NCI-H2171 treated with DMSO at 0.1 percent for 48 hours (cell line): Measurements from ENCODE around the gene GARIN5A.
"Not testable (repeated sequence)": the region's sequence is repeated elsewhere in the genome, so short reads cannot be mapped to it uniquely, and the experiment has no call there.

ENCODE experiments used
- DNase-seq: peaks from one replicate; lab custom pipeline; 2025; lab: John Stamatoyannopoulos, UW

The GARIN5A gene

DNA sequence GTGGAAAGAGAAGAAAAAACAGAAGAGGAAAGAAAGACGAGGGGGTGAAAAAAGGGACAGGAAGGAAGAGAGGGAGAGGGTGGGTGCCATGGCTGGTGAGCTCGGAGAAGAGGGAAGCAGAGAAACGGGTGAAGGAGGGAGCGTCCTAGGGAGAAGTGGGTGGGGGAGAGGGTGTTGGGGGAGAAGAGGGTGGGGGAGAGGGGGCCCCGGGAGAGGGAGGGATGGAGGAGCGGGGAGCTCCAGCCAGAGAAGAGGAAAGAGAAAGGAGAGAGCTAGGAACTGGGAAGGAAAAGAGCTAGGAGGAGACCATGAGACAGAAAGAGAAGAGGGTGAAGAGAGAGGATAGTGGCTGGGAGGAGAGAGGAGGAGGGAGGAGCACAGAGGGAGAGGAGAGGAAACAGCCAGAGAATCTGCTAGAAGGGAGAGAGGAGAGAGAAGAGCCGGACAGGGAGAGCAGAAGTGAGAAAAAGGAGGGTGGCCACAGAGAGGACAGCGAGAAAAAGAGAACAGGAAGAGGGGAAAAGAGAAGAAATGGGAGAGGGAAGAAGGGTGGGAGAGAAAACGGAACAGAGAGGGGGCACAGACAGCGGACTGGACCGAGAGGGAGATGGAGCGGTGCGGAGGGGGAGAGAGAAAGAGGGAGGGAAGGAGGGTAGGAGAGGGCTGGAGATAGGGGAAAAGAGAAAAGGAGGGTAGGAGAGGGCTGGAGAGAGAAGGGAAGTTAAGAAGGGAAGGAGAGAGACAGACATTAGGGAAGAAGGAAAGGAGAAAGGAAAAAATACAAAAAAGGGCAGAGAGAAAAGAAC lies 11.9 kb upstream of the GARIN5A start:
- no peak for DNase-seq

DNA sequence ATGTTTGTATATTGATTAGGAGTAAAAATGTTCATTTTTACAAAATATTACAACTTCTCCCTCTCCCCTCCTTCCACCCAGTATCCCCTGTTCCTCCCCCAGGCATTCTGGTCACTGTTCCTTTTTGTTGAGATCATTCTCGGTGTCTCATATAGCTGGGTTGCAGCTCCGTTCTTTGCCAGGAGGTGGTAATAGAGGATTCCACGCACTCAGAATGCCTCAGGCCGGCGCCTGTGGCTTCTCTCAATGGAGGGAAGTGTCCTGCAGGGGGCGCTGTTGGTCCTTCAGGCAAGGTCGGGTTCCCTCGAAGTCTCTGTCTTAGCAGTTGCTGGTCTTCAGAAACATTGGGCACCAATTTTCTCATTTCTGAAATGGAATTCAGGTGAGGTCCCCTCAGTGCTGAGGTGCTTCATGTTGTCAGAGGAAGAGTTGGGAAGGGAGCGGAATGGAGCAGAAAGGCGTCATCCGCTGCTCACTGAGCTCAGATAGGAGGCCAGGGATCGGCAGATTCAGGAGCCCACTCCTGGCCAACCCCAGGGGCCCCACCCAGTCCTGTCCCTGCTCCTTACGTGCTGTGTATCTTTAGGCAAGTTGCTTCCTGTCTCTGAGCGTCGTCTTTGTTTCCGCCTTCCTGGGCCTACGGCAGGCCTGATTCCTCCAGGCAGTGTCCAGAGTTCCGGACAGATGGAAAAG lies 10.3 kb upstream of the GARIN5A start:
- peak; percentile 59 for DNase-seq

DNA sequence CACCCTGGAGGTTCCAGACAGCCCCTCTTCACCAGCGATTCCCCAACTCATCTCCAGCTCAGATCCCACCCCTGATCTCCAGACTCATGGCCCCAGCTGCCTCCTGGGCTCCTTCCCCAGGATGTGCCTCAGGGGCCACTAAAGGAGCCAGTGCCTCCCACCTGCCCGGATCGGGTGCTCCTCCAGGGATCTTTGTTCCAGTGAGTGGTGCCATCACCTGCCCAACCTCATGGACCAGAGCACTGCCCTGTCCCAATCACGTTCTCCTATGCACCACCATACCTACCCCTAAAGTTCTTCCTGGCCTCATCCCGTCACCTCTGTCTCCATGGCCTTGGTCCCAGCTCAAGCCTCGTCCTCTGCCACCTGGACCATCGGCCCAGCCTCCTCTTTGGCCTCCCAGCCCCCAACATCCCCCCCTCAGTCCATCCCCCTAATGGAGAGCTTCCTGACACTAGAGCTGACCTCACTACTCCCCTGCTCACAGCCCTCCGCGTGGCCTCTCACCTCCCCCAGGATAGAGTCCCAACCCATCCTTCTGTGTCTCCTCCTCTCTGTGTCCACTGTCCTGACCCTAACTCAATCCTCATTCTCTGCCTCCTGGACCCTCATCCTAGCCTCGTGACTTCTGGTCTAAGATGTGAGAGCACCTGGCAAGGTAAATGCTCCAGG lies 8.8 kb upstream of the GARIN5A start:
- no peak for DNase-seq

DNA sequence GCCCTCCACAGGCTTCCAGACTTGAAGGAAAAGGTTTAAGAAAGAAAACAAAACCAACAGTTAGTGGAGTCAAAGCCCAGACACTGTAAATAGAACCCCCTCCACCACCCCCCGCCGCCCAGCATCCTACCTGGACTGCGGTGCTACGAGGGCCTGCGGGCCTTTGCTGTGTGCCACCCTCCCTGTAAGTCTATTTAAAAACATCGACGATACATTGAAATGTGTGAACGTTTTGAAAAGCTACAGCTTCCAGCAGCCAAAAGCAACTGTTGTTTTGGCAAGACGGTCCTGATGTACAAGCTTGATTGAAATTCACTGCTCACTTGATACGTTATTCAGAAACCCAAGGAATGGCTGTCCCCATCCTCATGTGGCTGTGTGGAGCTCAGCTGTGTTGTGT lies 6.3 kb upstream of the GARIN5A start:
- DNase-seq = no peak

DNA sequence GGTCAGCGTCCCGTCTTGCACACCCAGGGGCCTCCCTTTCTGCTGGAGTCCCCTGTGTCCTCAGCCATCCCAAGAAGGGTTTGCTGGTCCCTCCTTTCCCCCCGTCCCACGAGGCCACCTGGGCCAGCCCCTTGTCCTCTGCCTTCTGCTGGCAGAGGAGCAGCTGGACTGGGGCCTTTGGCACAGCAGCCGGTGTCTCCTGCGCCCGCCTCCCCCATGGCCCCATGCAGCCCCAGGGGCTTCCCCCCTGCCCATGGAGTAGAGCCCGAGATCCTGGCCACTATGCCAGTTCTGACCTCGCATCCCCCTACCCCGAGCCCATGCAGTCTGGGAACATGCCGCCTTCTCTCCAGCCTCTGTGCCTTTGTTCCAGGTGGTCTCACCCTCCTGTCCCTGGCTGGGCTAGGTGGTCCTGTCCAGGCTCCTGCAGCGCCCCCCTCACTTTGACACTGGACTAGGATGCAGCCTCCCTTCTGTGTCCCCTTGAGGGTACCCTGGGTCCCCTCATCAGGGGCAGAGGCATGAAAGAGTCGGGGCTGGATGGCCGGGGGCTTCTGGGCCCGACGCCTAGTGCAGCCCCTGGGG lies 5.7 kb upstream of the GARIN5A start:
- DNase-seq = no peak

DNA sequence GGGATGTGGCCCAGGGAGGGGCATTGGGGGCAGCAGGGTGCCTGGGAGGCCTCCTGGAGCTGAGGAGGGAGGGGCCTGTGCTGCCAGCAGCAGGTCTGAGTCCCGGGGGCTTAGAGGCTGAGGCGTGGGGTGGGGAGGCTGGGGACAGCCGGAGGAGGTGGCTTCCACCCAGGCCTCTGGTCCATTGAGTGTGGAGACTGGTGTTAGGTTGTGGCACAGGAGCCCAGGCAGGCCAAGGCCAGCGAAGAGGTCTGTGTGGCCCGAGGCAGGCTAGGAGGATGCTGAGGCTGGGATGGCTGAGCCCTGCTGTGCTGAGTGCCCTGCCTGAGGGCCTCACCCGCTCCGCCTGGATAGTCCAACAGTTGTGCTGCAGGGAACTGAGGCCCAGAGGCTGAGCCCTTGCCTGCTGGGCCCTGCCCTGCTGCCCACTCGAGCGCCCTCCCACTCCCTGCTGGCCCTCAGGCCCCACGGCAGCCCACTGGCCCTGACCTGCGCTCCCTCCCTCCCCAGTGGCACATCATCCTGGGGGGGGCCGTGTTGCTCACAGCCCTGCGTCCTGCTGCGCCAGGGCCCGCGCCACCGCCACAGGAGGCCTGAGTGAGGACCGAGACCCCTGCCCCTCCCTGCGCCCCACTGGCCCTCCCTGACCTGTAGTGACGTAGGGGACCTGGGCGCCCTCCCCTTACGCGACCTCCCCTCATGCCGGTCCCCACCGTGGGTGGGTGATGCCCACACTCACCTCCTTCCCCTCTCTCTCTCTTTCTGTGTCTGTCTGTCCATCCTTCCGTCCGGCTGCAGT lies 4.9 kb upstream of the GARIN5A start:
- DNase-seq = no peak

DNA sequence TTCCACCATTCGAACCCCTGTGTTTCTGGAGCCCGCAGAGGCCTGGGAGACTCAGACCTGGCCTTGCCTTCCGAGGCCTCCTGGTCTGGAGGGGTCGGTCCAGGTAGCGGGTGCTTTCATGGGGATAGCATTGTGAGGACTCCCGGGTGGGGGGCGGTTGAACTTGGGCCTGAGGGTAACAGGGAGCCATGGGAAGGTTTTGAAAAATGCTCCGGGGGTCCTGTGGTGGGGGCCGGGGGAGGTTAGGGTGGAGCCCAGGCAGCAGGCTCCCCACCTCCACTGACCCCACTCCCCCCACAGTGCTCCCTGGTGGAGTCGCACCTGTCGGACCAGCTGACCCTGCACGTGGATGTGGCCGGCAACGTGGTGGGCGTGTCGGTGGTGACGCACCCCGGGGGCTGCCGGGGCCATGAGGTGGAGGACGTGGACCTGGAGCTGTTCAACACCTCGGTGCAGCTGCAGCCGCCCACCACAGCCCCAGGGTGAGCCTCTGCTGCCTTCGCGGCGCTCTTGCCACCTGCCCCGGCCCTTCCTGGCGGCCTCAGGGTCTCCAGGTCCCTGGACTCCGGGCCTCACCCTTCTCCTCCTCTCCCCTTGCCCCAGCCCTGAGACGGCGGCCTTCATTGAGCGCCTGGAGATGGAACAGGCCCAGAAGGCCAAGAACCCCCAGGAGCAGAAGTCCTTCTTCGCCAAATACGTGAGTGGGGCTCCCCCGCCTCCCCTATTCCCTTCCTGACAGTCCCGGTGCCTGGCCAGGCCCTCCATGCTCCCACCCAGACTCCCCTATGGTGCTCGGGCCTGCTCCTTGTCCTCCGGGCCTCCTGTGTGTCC lies 3.8 kb upstream of the GARIN5A start:
- no peak for DNase-seq

DNA sequence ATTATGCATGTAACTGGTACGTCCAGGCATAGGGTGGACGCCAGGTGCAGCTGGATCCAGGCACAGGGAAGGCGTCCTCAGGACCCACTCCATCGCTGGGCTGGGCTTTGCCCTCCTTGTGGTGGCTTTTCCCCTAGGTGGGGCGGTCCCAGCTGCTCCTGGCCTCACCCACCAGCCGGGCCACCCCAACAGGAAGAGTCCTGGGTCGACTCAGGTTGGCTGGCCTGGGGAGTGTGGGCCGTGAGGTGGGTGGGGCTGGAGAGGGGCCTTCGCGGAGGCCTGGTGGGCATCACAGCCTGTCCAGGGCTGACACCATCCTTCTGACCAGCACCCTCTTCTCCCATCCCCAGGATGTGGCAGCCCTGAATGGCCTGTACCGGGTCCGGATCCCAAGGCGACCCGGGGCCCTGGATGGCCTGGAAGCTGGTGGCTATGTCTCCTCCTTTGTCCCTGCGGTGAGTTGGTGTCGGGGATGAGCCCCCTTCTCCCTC lies 3.2 kb upstream of the GARIN5A start:
- no peak for DNase-seq

DNA sequence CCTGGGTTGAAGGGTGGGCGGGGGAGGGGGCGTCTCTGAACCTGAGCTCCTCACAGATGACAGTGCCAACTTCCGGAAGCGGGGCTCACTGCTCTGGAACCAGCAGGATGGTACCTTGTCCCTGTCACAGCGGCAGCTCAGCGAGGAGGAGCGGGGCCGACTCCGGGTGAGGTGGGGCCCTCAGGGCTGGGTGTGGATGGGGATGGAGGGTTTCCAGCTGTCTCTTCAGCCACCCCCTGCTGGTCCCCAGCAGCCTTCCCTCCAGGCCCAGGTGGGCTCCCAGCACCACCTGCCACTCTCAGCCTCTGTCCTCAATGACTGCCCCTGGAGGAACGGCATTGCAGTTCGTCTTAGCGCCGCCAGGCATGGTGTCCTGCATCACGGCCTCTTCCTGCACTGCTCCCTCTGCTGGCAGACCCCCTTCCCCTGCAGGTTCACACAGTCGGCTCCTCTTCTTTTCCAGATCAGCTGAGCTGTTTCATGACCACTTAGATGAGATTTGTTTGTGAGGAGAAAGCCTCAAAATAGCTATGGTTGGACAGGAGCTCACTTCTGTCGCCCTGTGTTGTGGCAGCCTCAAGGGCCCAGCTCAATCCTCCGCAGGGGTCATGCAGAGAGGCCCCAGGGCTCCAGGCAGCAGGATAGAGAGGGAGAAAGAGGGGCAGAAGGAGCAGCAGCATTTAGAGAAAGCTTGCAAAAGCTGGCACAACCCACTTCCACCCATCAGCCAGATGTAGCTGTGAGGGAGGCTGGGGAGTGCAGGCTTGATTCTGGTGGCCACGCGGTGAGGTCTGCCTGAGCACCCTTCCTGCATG lies 2.5 kb upstream of the GARIN5A start:
- no peak for DNase-seq

DNA sequence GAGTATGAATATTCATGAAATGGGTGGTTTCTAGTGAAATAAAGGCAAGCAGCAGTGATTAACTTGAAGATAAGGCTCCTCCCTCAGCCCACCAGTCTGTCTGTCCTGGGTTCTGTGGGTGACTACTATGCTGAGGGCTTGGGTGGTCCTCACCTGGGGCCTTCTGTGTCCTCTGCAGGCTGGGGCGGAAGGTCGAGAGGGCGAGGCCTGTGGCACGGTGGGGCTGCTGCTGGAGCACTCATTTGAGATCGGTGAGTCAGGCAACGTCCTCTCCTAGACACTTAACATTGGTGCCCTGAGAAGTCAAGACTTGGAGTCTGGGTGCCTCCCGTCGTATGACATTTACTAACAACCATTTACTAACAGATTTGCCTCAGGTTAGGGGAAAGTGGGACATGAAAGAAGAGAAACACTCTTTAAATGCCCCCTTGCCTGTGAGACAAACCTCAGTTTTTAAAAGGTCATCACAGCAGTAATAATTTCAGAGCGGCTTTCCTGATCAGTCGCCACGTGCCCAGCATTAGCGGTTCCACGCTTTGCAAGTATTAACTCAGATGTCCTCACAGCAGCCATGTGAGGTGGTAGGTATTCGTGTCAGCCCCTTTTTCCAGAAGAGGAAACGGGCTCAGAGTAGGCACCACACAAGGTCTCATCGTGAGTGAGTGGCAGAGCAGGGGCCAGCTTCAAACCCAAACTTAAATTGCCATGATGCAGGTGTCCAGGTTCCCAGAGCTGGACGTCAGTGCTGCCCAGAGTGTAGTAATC lies 1.3 kb upstream of the GARIN5A start:
- no peak for DNase-seq

DNA sequence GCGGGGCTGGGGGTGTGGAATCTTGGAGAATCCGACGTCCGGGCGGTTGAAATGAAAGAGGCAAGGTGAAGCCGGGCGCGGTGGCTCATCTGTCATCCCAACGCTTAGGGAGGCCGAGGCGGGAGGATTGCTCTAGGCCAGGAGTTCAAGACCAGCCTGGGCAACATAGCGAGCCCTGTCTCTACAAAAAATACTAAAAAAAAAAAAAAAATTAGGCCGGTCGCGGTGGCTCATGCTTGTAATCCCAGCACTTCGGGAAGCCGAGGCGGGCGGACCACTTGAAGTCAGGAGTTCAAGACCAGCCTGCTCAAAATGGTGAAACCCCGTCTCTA lies 225 bp upstream of the GARIN5A start:
- DNase-seq = no peak

DNA sequence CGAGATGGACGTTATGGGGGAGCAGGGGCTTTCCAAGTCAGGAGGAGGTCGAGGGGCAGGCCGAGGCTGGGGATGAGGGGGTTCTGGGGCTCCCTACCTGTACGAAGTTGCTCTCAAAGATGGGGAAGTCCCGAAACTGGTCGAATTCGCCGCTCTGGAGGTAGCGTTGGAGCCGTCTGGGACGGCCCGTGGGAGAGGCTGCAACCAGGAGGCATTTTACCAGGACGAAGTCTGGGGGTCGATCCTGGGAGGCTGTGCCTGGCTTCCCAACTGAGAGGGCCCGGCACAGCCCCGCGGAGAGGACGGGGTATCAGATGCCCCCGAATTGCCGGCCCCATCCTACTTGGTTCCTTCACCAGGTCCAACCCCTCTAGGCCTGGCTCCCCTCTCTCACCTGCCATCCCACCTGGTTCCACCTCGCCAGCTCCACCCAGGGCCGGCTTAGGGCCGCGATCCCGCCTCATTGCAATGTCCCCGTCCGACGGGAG lies 868 bp downstream of the GARIN5A start:
- DNase-seq = no peak

DNA sequence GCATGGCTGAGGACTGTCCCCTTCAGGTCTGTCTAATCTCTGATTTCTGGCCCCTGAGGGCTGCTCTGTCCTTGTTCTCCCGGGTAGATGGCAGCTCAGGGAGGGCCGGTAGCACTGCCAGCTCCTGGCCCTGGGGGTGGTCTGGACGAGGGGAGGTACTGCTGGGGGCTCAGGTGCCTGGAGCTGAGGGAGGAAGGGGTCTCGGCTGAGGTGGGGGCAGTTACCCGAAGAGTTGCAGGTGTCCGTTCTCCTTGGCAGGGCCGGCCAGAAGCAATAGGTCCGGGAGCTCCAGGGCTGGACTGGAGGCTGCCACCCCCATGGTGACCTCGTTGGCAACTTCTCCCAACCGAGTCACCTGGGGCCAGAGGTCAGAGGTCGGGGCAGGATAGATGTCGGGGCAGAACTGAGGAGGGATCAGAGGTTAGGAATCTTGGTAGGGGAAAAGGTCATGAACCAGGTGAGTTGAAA lies 1.5 kb downstream of the GARIN5A start:
- DNase-seq = no peak

DNA sequence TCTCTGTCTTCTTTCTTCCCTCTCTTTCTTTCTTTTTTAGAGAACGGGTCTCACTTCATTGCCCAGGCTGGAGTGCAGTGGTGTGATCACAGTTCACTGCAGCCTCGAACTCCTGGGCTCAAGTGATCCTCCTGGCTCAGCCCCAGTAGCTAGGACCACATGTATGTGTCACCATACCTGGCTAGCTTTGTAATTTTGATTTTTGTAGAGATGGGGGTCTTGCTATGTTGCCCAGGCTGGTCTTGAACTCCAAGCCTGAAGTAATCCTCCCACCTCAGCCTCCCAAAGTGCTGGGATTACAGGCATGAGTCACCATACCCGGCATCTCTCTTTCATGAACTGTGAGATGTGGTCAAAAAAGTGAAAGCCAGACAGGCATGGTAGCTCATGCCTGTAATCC lies 3.3 kb downstream of the GARIN5A start:
- DNase-seq = not testable (repeated sequence)

DNA sequence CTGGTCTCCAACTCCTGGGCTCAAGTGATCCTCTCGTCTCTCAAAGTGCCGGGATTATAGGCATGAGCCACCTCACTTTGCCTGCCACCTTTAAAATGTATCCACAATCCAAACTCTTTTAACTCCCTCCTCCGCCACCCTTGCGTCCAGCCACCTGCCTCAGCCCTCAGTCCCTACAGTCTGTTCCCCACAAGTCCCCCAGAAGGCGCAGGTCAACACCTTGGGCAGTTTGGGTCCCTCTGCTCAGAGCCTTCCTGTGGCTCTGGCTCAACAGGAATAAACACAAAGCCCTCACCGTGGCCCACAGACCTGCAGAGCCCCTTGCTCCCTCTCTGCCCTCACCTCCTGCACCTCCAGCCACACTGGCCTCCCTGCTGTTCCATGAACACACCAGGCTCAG lies 7.8 kb downstream of the GARIN5A start:
- DNase-seq = no peak

DNA sequence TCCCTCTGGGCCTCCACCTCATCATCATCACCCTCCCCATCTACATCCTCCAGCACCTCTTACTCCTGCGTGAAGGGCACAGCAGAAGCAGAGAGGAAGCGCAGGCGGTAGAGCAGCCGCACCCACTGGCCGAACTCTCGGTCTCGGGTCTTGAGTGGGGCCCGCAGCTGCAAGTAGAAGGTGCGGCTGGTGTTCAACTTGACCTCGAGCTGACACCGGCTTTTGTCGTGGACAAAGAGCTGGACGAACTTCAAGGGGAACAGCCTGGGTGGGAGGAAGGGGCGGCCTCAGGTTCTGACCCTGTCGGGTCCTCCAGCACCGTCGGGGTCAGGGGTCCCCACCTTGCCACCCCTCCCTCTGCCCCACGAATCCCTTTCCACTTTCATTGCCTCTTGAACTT lies 9.1 kb downstream of the GARIN5A start:
- no peak for DNase-seq

DNA sequence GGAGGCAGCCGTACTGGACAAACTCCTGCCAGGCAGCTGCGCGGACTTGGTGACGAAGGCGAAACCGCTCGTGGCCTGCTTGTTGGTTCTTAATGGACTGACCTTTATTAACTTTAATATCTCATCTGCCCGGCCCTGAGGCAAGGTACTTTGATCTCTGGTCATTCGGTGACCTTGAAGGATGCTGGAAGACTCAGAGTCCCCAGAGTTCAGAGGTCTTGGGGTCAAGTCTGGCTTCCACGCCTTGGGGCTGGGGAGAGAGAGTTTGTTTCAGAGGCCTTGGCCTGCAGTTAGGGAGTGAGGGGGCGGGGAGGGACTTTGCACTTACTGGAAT lies 10.0 kb downstream of the GARIN5A start:
- DNase-seq = no peak

DNA sequence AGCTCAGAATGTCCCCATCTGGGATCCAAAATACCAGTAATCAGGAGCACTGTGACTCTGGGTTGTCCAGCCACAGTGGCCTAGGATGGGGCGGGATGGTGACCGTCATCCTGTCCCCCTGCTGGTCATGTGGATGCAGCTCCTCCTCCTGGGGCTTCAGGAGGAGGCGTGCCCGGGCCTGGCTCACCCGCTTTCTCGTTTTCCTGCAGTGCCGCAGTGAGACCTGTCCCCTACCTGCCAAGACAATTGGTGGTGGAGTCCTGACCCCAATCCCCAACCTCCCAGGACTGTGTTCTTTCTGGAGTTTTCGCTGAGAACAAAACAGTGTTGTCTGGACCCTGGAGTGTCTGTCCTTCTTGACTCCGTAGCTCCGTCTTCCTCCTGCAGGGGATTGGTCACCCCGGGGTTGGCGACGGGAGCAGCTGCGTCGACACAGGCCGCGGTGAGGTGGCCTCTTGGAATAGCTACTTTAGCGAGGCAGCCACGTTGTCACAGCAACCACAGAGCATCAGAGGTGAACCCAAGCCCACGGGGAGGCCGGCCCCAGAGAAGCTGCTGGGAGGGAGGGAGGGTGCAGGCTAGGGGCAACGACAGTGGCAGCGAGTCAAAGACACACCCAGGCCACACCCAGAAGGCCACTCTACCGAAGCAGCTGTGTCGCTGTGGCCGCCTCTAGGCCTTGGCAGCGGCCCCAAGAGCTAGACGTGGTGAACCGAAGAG lies 10.5 kb downstream of the GARIN5A start:
- no peak for DNase-seq

DNA sequence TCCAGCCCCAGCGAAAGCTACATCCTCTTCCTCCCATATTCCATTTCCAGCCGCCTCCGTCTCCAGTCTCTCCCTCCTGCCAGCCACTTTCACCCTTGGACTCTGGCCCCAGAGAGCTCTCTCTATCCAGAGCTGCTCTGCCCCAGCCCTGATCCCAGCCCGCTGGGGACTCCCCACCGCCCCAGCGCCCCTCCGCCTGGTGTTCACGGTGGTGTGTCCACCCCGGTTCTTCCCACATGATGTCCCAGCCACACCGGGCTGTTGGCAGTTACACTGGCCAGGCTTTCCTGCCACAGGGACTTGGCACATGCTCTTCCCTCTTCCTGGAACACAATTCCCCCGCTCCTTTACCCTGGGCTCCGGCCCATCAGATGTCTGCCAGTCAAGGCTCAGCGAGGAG lies 11.6 kb downstream of the GARIN5A start:
- no peak for DNase-seq
